ENCODE data around the gene FOXA2.
A peak's percentile ranks its signal among the peaks of the same experiment; 100 is the strongest.
"Not testable (repeated sequence)": the region's sequence is repeated elsewhere in the genome, so short reads cannot be mapped to it uniquely, and the experiment has no call there.

Gene FOXA2

DNA sequence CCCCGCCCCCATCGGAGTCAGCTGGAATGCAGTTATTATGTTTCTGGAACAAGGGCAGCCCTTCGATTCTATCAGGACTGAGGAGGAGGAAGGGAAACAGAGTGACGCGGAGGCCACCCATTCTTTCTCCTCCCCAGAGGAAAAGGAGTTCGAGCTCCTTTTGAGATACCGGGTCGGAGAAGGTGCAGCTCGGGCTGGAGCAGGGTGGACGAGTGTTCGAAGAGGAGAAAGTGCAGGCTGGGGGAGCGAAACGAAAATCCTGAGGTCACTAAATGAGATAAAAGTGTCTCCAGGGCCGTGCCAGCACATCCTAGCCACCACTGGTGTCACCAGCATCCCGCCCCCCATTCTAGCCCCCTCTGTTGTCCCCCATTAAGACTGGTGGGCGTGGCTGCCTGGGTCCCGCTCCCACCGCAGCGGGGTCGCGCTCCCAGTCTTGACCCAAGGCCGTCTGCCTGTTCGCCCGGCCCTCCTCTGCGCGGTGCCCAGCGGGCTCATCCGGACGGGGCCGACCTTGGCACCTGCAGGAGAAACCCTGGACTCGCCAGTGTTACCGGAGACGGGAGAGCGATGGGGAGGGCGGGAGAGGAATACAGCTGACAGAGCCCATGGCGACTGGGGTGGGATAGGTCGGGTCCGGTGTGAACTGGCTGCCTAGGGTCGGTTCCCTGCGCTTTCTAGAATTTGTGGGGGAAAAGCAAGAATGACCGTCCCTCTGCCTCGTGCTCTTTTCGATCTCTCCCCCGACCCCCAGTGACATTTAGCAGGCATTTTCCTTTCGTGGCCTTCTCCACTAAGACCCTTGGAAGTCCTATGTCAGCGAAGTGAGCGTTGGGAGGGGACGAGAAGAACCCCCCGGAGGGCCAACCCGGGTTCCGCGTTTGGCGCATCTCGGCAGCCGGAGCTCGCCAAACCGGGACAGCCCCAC lies 16.2 kb downstream of the FOXA2 start:
- DNase-seq, result peak; percentile 64

DNA sequence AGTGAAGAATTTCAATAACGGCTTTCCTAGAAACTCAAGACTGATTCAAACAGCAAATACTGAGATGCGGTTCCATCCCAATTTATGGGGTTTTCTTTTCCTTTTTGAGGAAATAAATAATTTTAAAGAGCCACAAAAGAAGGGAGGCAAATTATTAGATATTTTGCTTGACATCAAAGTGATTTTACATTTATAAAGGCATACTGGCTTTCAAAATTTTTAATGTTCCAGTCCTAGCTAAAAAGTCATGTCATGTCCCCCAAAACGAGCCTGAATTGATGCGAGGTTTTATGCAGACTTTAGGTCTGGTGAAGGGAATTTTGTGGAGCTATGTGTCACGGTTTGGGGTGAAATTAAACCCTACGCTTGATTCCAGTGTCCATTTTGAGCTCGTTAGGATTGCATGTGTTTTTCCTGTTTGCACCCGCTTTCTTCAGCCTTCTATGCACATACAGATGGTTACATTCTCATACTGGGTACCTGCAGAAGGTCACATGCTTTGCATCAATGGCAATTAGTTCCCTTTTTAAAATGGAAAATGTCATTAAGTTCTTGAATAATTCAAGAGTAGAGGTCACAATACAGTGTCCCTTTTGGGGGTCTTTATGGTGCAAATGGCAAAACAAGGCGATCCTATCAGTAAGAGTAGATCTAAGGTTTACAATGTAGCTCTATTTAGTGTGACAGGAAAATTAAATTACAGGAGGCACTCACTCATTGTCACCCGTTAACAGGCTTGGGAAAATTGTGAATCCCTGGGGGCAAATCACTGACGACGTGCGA lies 17.3 kb downstream of the FOXA2 start:
- peak; percentile 46 for DNase-seq

DNA sequence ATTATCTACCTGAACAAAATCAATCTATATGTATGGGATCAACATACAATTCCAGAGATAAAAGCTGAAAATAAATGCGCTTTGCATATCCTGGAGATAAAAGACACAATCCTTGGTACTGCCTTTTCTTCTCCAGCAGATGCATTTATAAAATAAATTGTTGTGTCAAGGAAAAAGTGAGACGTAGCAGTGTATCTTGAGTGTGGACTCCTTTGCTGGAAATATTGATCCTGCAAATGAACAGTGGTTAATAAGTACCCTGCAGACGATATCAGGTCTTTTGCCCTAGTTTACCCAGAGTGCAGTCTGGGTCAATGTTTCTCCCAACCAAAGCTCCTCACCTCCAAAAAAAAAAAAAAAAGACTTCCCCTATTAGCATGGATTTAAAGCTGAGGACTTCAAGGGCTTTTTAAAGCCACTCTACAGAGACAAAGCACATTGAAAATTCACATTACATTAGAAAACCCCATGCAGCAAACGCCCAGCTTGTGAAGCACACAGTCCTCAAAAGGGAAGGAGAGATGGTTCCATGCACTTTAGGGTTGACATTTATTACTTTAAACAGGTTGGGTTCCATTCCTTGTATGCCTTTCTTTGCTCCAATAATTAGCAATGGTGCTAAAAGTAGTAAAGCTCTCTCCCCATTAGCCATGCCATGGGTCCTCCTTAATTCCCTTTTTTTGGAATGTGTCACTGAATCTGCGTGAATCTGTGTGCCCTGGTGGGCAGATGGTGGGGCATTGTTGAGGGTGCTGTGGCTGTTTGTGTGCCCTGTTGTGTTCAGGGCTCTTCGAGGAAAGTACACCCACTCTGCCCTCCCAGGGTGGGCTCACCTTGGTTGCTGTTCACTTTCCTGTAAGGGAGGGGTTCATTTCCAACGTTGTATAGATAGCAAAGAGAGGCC lies 21.1 kb downstream of the FOXA2 start:
- peak; percentile 20 for DNase-seq

DNA sequence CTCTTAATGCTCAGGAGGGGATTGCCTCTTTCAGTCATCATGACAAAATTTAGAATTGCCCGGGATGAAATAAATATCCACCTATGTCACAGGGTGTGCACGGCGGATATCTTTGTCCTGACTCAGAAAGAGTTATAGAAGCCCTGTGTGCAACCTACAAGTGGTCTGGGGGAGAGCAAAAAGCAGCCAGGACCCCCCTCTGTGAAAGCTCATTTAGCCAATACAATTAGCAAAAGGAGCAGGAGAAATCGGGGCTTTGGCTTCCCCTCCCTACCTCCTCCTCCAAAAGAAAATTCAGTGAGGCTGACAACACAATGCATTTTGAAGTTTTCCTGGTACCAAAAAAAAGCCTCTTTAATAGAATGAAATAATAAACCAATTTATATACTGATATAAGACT lies 21.8 kb downstream of the FOXA2 start:
- no peak for DNase-seq

- peak; percentile 42 for DNase-seq
These were observed 22.3 kb downstream of the FOXA2 start for GRCh38 chr20:22561965-22562577.

- DNase-seq, result peak; percentile 61
These were observed 23.6 kb downstream of the FOXA2 start for GRCh38 chr20:22560817-22561216.

DNA sequence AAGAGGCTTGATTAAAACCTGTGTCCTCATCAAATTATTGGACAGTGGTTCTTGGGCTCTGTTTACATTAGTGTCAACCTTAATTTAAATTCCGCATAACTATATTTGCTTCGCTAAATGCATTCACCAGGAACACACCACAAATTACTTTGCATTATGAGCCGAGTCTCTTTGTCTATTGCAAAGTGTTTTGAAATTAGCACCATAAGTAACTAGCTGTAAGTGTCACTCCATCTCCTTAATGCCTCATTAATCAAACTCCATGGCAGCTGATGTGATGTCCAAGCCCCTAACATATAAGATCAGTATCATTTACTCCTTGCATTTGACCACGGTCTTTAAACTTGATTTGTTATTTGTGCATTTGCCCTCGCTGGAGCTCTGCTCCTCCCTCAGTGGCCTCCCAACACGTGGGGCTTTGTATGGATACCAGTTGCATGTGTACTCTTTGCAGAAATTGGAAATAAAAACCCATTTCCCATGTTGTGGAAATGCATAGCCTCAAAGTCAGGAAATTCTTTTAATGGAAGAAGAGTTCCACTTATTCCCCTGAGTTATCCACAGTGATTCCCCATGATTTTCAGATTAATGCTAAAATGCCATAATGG lies 24.6 kb downstream of the FOXA2 start:
- DNase-seq, result peak; percentile 51

DNA sequence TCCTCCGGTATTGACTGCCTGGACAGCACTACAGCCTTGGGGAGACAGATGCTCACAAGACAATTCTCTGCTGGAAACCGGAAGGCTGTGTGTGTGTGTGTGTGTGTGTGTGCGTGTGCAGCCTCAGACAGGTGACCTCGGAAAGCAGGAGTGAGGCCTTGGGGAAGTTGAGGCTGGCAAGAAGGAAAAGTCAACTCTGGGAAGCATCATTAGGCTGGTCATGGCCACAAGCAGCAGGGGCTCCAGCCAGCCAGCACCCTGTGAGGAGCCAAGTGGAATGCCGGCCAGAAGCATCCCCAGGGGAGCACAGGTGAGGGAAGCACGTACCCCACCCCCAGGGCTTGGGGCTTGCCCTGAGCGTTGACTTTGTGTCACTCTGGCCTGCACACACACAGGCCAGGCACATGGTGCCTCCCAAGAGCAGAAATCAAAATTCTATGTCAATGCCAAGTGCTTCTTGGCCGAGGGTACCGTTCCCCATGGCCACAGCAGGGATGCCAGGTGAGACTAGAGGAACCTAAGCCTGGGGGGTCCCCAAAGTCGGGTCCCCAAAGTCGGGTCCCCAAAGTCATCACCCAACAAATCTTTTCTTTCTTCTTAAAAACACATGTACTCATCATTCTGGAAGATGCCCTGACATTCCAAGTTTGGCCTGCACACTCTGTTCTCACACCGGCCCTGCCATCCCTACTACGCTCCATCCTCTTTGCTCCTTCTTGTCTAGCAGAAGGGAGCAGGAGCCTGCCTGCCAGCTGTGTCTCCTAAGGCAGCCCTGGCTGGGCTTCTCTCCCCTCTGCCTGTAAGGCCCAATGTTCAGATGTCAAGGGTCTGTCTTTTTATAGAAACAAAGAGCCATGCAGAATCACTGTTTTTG lies 26.7 kb downstream of the FOXA2 start:
- no peak for DNase-seq

DNA sequence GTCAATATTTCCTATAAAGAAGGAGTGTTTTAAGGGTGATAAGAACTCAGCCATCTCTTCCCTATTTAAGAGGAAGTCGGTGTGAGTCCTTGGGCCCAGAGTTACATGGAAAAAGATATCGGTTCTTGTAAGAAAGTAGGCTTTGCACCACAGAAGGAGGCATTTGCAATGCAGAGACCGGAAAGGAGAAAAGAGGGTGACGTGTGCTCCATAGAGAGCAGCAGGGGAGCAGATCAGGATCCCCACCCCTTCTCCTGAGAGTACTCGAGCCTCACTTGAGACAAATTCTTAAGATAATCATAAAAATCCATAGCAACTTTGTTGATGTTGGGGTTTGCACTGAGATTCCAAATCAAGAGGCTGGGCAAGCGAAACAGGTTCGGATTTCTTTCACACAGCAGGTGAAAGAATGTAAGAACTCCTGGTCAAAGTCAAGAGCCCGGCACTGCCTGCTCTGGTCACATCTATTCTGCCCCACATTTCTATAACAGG lies 27.8 kb downstream of the FOXA2 start:
- DNase-seq, result no peak

DNA sequence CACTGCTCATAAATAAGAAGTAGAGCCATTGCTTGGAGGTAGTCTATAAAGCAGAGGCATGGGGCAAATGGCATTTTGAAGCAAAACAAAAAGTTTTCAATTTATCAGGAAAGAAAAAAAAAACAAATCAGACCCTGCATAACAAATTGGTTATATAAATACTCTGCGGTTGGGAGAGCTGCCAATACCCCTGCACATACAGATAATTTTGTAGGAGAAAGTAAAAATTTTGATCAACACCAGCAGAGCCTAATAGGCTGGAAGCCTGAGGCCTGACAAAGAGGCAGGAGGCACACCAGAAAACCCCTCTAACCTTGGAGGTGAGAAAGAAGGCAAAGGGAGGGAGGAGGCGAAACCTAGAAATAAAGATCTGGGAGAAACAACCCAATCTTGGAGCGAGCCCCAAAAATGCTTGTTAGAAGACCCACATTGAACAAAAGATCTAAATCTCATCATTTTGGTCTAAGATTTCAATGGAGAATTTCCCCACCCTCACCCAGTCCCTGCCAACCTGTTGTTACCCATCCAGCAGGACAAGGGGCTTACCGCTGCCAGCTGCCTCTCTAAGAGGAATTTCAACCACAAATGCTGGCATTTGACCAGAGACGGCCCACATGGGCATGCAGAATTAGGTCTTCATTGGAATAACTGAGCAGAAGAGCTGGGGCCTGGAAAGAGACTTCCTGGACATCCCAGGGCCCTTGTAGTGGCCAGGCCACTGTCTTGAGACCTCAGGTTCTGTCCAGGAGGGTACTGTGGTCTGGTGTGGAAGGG lies 28.4 kb downstream of the FOXA2 start:
- no peak for DNase-seq

GRCh38 chr20:22554391-22554790 lies 30.0 kb downstream of the FOXA2 start:
- DNase-seq, result no peak

DNA sequence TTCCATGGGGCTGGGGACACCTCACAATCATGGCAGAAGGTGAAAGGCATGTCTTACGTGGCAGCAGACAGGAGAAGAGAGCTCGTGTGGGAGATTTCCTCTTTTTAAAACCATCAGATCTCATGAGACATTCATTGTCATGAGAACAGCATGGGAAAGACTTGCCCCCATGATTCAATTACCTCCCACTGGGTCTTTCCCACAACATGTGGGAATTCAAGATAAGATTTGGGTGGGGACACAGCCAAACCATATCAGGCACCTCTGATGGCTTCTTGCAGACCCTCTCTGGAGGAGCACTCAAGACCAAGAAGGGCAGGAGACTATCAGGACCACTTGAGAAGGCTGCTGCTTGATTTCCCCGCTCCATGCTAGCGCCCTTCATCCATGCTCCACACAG lies 33.9 kb downstream of the FOXA2 start:
- DNase-seq, result not testable (repeated sequence)

GRCh38 chr20:22548040-22548439 lies 36.3 kb downstream of the FOXA2 start:
- DNase-seq, result no peak

DNA sequence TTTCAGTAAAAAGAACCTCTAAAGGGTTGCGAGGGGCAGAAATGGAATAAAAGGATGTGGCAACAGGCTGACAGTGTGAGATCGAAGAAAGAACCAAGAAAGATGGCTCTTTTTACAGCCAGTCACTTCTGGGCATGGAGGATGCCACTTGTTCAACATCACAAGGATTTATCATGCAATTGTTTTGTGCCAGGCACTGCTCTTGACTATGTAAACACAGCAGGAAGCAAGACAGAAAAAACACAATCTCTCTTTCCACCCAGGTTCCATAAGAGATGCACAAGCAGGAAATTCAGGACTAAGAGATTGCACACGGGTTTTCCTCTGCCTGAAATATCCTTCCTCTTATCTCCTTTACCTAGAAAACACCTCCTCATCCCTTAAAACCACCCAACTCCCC lies 38.0 kb downstream of the FOXA2 start:
- DNase-seq, result no peak

GRCh38 chr20:22545045-22545444 lies 39.3 kb downstream of the FOXA2 start:
- no peak for DNase-seq

DNA sequence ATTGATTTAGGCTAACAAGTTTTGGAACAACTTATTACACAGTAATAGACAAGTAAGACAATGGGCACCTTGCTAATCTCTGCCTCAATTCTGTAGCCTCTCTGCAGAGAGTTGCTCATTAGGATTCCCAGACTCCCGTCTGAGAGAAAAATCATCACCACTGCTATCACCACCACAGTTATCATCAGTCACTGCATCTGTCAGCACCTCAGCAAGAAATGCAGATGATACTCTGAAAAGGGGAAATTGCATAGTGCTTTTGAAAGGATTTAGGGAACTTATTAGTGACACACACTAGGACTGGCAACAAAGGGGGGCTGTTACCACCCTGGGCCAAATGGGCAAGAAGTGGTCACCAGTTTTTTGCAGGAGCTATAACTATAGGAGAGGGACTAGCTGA lies 39.9 kb downstream of the FOXA2 start:
- no peak for DNase-seq

- no peak for DNase-seq
These were observed 41.9 kb downstream of the FOXA2 start for GRCh38 chr20:22542427-22542826.

- peak; percentile 28 for DNase-seq
These were observed 43.5 kb downstream of the FOXA2 start for GRCh38 chr20:22540832-22541231.

- no peak for DNase-seq
These were observed 47.2 kb downstream of the FOXA2 start for GRCh38 chr20:22536956-22537756.
